H1 (cell line): ENCODE measurements around the gene ANO2. TPM values are rescaled to one million over a fixed set of nuclear protein-coding genes. Genes with fewer than 3 reads are reported as not detected.

Experiments used
- CEBPB ChIP-seq: IDR thresholded peaks from 2 replicates; pipeline ENCODE4 v1.6.1; 2012; ENCODE audit warnings: low read depth, low read length
- EP300 ChIP-seq, 2 experiments: IDR thresholded peaks; 1 replicate in 1 of 2; 2 replicates in 1 of 2; pipeline ENCODE4 v1.6.1; 2011 to 2012; ENCODE audit warnings: low read depth in 2 of 2, low read length in 2 of 2, mild to moderate bottlenecking in 2 of 2, borderline replicate concordance in 1 of 2, inconsistent platforms in 1 of 2, moderate library complexity in 1 of 2
- KDM4A ChIP-seq: IDR thresholded peaks from one replicate; pipeline ENCODE4 v1.7.1; 2012; ENCODE audit warnings: low read depth, mild to moderate bottlenecking, moderate library complexity, low read length, inconsistent platforms; ENCODE audit not compliant: severe bottlenecking
- NRF1 ChIP-seq: IDR thresholded peaks from 2 replicates; pipeline ENCODE4 v1.6.1; 2011; ENCODE audit warnings: mild to moderate bottlenecking, low read depth, low read length, improper control_type of control experiment
- POLR2AphosphoS5 ChIP-seq: IDR thresholded peaks from 2 replicates; pipeline ENCODE4 v1.6.1; 2011; ENCODE audit warnings: low read depth, low read length
- TAF1 ChIP-seq: IDR thresholded peaks from 2 replicates; pipeline ENCODE4 v1.6.1; 2011; ENCODE audit warnings: mild to moderate bottlenecking, low read depth, low read length
- polyA plus RNA-seq, 7 experiments: library from polyadenylated mRNA; depleted of rRNA in 3 of 7; stranded (reverse) in 5 of 7; unstranded in 2 of 7; fragments of >200 nt in 5 of 7; fragments of 200-250 nt in 2 of 7; gene quantifications; 1 replicate in 5 of 7; 2 replicates in 1 of 7; 4 replicates in 1 of 7; pipeline versions ENCODE4 v1.2.1 to v1.2.3, GENCODE V29; 2011 to 2013; ENCODE audit warnings: missing spikeins in 2 of 7, mixed read lengths in 2 of 7
- total RNA-seq: library from RNA; stranded (reverse); fragmentation: NEBNext Ultra II Directional; extraction: Animal tissue kit (Norgen Biotek cat#: 25700); gene quantifications from 2 replicates; pipeline ENCODE4 v1.2.1, GENCODE V29; 2021

ANO2 gene
- total and polyA plus RNA-seq, 2 of the 8 experiments (the other 6 are each of a cell fraction or from before 2014, with no cell fraction given): 1.9 to 5.5 TPM

DNA sequence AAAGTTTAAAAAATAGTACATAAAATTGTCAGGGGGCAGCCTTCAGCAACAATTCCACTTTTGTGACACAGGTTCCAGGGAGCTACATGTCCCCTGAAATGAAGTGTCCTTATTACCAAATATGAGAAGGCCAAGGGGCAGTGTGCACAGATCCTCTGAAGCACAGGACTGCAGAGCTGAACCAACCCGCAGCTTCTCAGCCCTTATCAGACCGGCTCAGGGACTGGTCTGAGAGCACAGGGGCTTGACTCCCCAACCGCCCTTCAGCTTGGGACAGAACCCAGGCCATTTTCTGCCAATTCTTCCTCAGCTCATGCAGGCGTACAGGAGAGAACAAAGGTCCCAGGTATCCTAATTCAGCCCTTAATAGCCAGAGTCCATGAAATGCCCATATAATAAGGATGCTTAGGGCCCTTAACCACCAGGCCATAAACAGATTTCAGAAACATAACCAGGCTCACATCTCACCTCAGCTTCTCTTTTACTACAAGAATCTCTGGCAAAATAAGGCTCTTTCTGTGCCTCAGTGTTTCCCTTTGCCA is 221.3 kb downstream of the ANO2 start (continued):
- no peak for TF ChIP-seq POLR2AphosphoS5
- no peak for TF ChIP-seq TAF1
- TF ChIP-seq EP300 (IDR thresholded peaks at IDR 0.05; ENCODE audit: borderline replicate concordance in 1 of 2, low read depth in 2 of 2, low read length in 2 of 2): no peak
- TF ChIP-seq CEBPB: no peak
- TF ChIP-seq KDM4A: no peak
- TF ChIP-seq NRF1: no peak
